ENCODE results near the gene FAM83G. TPM values are rescaled to one million over a fixed set of nuclear protein-coding genes. Genes with fewer than 3 reads are reported as not detected.

FAM83G gene
- total and polyA plus RNA-seq, 8 donors, result 2.9 to 12.1 (median 3.6) TPM

GRCh38 chr17:18948476-18949006 lies 56.0 kb downstream of the FAM83G start:
- H3K27ac ChIP-seq, result no peak overlapping the region
- no peaks in the 10 kb centered on the region for H3K4me1 ChIP-seq
- DNase-seq (no peak), ATAC-seq (no peak)
- intact Hi-C loops (cut with DNase I), result no loop called here
- no peaks in the 10 kb centered on the region for H3K27me3 ChIP-seq
- no peak for TF ChIP-seq CTCF (IDR thresholded peaks at IDR 0.05)
- no peak overlapping the region for H3K4me3 ChIP-seq
- H3K36me3 ChIP-seq, result no peaks in the 10 kb centered on the region
- no peaks in the 10 kb centered on the region for H3K9me3 ChIP-seq

GRCh38 chr17:18947866-18948265 lies 56.7 kb downstream of the FAM83G start:
- Histone ChIP-seq H3K9me3 (no peaks in the 10 kb centered on the region), H3K4me3 (no peak overlapping the region), H3K27me3 (no peaks in the 10 kb centered on the region), H3K27ac (no peak overlapping the region), H3K36me3 (no peaks in the 10 kb centered on the region), H3K4me1 (no peaks in the 10 kb centered on the region)
- TF ChIP-seq CTCF (IDR thresholded peaks at IDR 0.05), result no peak
- no peak for ATAC-seq
- DNase-seq, result no peak
- intact Hi-C loops (cut with DNase I), result no loop called here

- H3K4me1 ChIP-seq, result no peaks in the 10 kb centered on the region
- no peak overlapping the region for H3K27ac ChIP-seq
- DNase-seq (no peak), ATAC-seq (no peak)
- TF ChIP-seq CTCF (IDR thresholded peaks at IDR 0.05), result no peak
- H3K36me3 ChIP-seq, result no peaks in the 10 kb centered on the region
- no peaks in the 10 kb centered on the region for H3K27me3 ChIP-seq
- intact Hi-C loops (cut with DNase I), result no loop called here
- no peaks in the 10 kb centered on the region for H3K9me3 ChIP-seq
- H3K4me3 ChIP-seq, result no peak overlapping the region
Observed at GRCh38 chr17:18946536-18946935, 58.0 kb downstream of the FAM83G start.

- DNase-seq (no peak), ATAC-seq (no peak)
- H3K27me3 ChIP-seq, result no peaks in the 10 kb centered on the region
- no peak overlapping the region for H3K4me3 ChIP-seq
- intact Hi-C loops (cut with DNase I), result no loop called here
- no peak overlapping the region for H3K27ac ChIP-seq
- no peaks in the 10 kb centered on the region for H3K36me3 ChIP-seq
- no peaks in the 10 kb centered on the region for H3K4me1 ChIP-seq
- no peak for TF ChIP-seq CTCF (IDR thresholded peaks at IDR 0.05)
- no peaks in the 10 kb centered on the region for H3K9me3 ChIP-seq
Observed at GRCh38 chr17:18944646-18945045, 59.9 kb downstream of the FAM83G start.

- no peaks in the 10 kb centered on the region for H3K36me3 ChIP-seq
- no peak overlapping the region for H3K27ac ChIP-seq
- H3K4me1 ChIP-seq, result no peaks in the 10 kb centered on the region
- H3K4me3 ChIP-seq, result no peak overlapping the region
- DNase-seq (no peak), ATAC-seq (no peak)
- H3K9me3 ChIP-seq, result no peaks in the 10 kb centered on the region
- no peaks in the 10 kb centered on the region for H3K27me3 ChIP-seq
- TF ChIP-seq CTCF (IDR thresholded peaks at IDR 0.05), result no peak
- intact Hi-C loops (cut with DNase I), result loop anchor here in 1 of 2 donors (10.0 kb wide), 1 partner anchor 64 kb away; no protein-coding TSS in a partner anchor
Observed at GRCh38 chr17:18938692-18939023, 65.9 kb downstream of the FAM83G start.

Data from left lung (tissue), 10 donors.